ENCODE results near the gene PLCD1. TPM values are rescaled to one million over a fixed set of nuclear protein-coding genes. Genes with fewer than 3 reads are reported as not detected.

PLCD1 gene
- total and polyA plus RNA-seq, 2 of the 8 experiments (the other 6 are each of a cell fraction or from before 2014, with no cell fraction given) = 15.3 to 19.2 TPM

GRCh38 chr3:38046821-38047220 is 17.4 kb upstream of the PLCD1 start:
- Histone ChIP-seq H3K9me3 (ENCODE audit: insufficient read depth in 2 of 2, low read depth in 1 of 2, low read length in 1 of 2) (peaks cover 2 to 5% of the 10 kb centered on the region in 2 experiments; a peak in 2 of 4 replicates), H3K79me2 (ENCODE audit: control insufficient read depth in 1 of 2, insufficient read depth in 2 of 2, low read length in 2 of 2) (no peaks in the 10 kb centered on the region), H3K79me1 (ENCODE audit: low read depth, low read length) (no peaks in the 10 kb centered on the region), H3K23me2 (ENCODE audit: low read depth, low read length) (no peaks in the 10 kb centered on the region), H2AK5ac (ENCODE audit: low read depth, low read length) (no peak overlapping the region), H2BK15ac (ENCODE audit: low read length) (no peak overlapping the region), H3K14ac (ENCODE audit: insufficient read length) (no peak overlapping the region), H4K91ac (replicated peaks; ENCODE audit: insufficient read length, low read length) (no peak overlapping the region), H2AFZ (ENCODE audit: low read length) (no peak overlapping the region), H3K9ac (replicated peaks in 1 of 4; ENCODE audit: extremely low read depth in 1 of 4, low read depth in 3 of 4, low read length in 3 of 4) (no peak overlapping the region), H3K27ac (ENCODE audit: low read depth, low read length) (no peak overlapping the region), H2BK12ac (ENCODE audit: low read depth, low read length) (no peak overlapping the region), H3K4me3 (ENCODE audit: extremely low read depth in 1 of 4, insufficient read depth in 2 of 4, low read depth in 3 of 4, low read length in 4 of 4) (no peak overlapping the region), H3K4ac (replicated peaks; ENCODE audit: insufficient read length, low read depth, low read length) (no peak overlapping the region), H2BK20ac (ENCODE audit: low read length) (no peak overlapping the region), H4K5ac (ENCODE audit: insufficient read length, low read depth, low read length) (no peak overlapping the region), H2BK5ac (ENCODE audit: low read depth, low read length) (no peak overlapping the region), H3K36me3 (ENCODE audit: control insufficient read depth in 2 of 4, insufficient read depth in 4 of 4, low read length in 3 of 4) (no peaks in the 10 kb centered on the region), H3K4me2 (ENCODE audit: insufficient read depth in 1 of 2, low read depth in 2 of 2, low read length in 2 of 2) (no peak overlapping the region), H3K23ac (ENCODE audit: insufficient read length) (no peak overlapping the region), H4K20me1 (replicated peaks in 1 of 2; ENCODE audit: control insufficient read depth in 1 of 2, insufficient read depth in 2 of 2, low read length in 2 of 2) (no peaks in the 10 kb centered on the region), H2BK120ac (replicated peaks; ENCODE audit: low read depth, low read length) (no peak overlapping the region), H4K8ac (ENCODE audit: extremely low read depth, insufficient read depth, low read length) (no peak overlapping the region), H3K27me3 (replicated peaks in 1 of 4; ENCODE audit: control insufficient read depth in 3 of 4, extremely low read depth in 1 of 4, insufficient read depth in 3 of 4, low read length in 3 of 4) (no peaks in the 10 kb centered on the region; a peak in 1 of 7 replicates), H3K18ac (ENCODE audit: extremely low read depth, low read length) (no peak overlapping the region), H3K56ac (replicated peaks; ENCODE audit: insufficient read length, low read depth, low read length) (no peak overlapping the region), H3K4me1 (replicated peaks in 1 of 4; ENCODE audit: control insufficient read depth in 3 of 4, insufficient read depth in 4 of 4, low read length in 3 of 4) (no peaks in the 10 kb centered on the region)
- ChIA-PET POLR2A (ENCODE audit: partially characterized antibody) (no interaction called here), CTCF (ENCODE audit: partially characterized antibody) (no interaction called here)
- FAIRE-seq (no peak), DNase-seq (ENCODE audit: low read depth in 1 of 2, low spot score in 2 of 2) (no peak)
- 85% methylated on average over 2 of the region's 2 CpGs; no CpG with 5 or more reads in 1 of the 2 experiments for WGBS, 2 experiments (ENCODE audit: extremely low coverage in 1 of 2, insufficient coverage in 1 of 2, insufficient read length in 1 of 2, insufficient replicate concordance in 2 of 2, low coverage in 1 of 2, low lambda C conversion rate in 2 of 2, missing lambda C conversion rate in 1 of 2)
- no peak for TF ChIP-seq KDM5A (IDR thresholded peaks at IDR 0.05; ENCODE audit: low read length)
- no peak for TF ChIP-seq TBP (IDR thresholded peaks at IDR 0.05; ENCODE audit: low read depth, low read length)
- no peak for TF ChIP-seq SIN3A (conservative IDR thresholded peaks at IDR 0.05 in 1 of 2, IDR thresholded peaks at IDR 0.05 in 1 of 2; ENCODE audit: low read depth in 1 of 2, low read length in 2 of 2)
- no peak for TF ChIP-seq CTCF (IDR thresholded peaks at IDR 0.05; ENCODE audit: control extremely low read depth in 1 of 3, insufficient read depth in 1 of 3, low read depth in 1 of 3, low read length in 3 of 3)
- TF ChIP-seq CBX5 (IDR thresholded peaks at IDR 0.05; ENCODE audit: low read depth, low read length) = no peak
- TF ChIP-seq SAP30 (IDR thresholded peaks at IDR 0.05; ENCODE audit: insufficient read depth, insufficient replicate concordance, low read length) = no peak
- no peak for TF ChIP-seq POLR2A (IDR thresholded peaks at IDR 0.05; ENCODE audit: control extremely low read depth in 1 of 2, low read depth in 2 of 2, low read length in 2 of 2)
- TF ChIP-seq HDAC6 (IDR thresholded peaks at IDR 0.05; ENCODE audit: low read depth, low read length) = no peak
